Activated naive CD8-positive, alpha-beta T cell treated with anti-CD3 and anti-CD28 coated beads, Interleukin-2, amount 50 U/mL, for 24 hours (primary cell): ENCODE results near the gene CAPRIN2.

ENCODE experiments used
- ATAC-seq: fragments of 150-1000 bp; cut with Tn5 transposase; one replicate; pipeline ENCODE4 v1.10.0; 2021
- DNase-seq: peaks from one replicate; pipeline ENCODE4 v3.0.0; 2021
- H3K27ac Mint-ChIP-seq: one replicate; pipeline ENCODE4 v1.8.0; 2021; ENCODE audit warnings: mild to moderate bottlenecking, mixed read lengths
- H3K27me3 Mint-ChIP-seq: one replicate; pipeline ENCODE4 v1.8.0; 2021; ENCODE audit warnings: mixed read lengths
- H3K36me3 Mint-ChIP-seq: one replicate; pipeline ENCODE4 v1.8.0; 2021; ENCODE audit warnings: low read depth, mixed read lengths
- H3K4me1 Mint-ChIP-seq: one replicate; pipeline ENCODE4 v1.8.0; 2021; ENCODE audit warnings: mixed read lengths
- H3K4me3 Mint-ChIP-seq: one replicate; pipeline ENCODE4 v1.8.0; 2021; ENCODE audit warnings: mild to moderate bottlenecking, moderate library complexity, mixed read lengths
- H3K9me3 Mint-ChIP-seq: one replicate; pipeline ENCODE4 v1.8.0; 2021; ENCODE audit warnings: mixed read lengths

Gene CAPRIN2

GRCh38 chr12:30748147-30748546 lies 6.6 kb downstream of the CAPRIN2 start:
- DNase-seq: no peak
- H3K9me3 Mint-ChIP-seq: no peaks in the 10 kb centered on the region
- no peaks in the 10 kb centered on the region for H3K27me3 Mint-ChIP-seq
- H3K4me3 Mint-ChIP-seq: no peak overlapping the region
- no peak for ATAC-seq
- H3K4me1 Mint-ChIP-seq: peaks cover 12% of the 10 kb centered on the region
- H3K36me3 Mint-ChIP-seq: peaks cover 8% of the 10 kb centered on the region
- no peak overlapping the region for H3K27ac Mint-ChIP-seq

GRCh38 chr12:30746190-30746589 lies 8.6 kb downstream of the CAPRIN2 start:
- DNase-seq: no peak
- Mint-ChIP-seq H3K4me1 (peaks cover 9% of the 10 kb centered on the region), H3K27ac (no peak overlapping the region), H3K36me3 (peaks cover 8% of the 10 kb centered on the region), H3K9me3 (no peaks in the 10 kb centered on the region), H3K4me3 (no peak overlapping the region), H3K27me3 (no peaks in the 10 kb centered on the region)
- ATAC-seq: no peak

GRCh38 chr12:30744321-30744720 lies 10.4 kb downstream of the CAPRIN2 start:
- peaks cover 4% of the 10 kb centered on the region for H3K4me1 Mint-ChIP-seq
- no peak overlapping the region for H3K4me3 Mint-ChIP-seq
- H3K36me3 Mint-ChIP-seq: peaks cover 13% of the 10 kb centered on the region
- no peak overlapping the region for H3K27ac Mint-ChIP-seq
- DNase-seq: no peak
- no peaks in the 10 kb centered on the region for H3K9me3 Mint-ChIP-seq
- no peak for ATAC-seq
- H3K27me3 Mint-ChIP-seq: no peaks in the 10 kb centered on the region

GRCh38 chr12:30740274-30740673 lies 14.5 kb downstream of the CAPRIN2 start:
- no peak overlapping the region for H3K4me3 Mint-ChIP-seq
- DNase-seq (no peak), ATAC-seq (no peak)
- H3K27ac Mint-ChIP-seq: no peak overlapping the region
- peaks cover 3% of the 10 kb centered on the region for H3K9me3 Mint-ChIP-seq
- no peaks in the 10 kb centered on the region for H3K4me1 Mint-ChIP-seq
- peaks cover 25% of the 10 kb centered on the region for H3K36me3 Mint-ChIP-seq
- no peaks in the 10 kb centered on the region for H3K27me3 Mint-ChIP-seq

GRCh38 chr12:30739020-30739419 lies 15.7 kb downstream of the CAPRIN2 start:
- Mint-ChIP-seq H3K4me1 (no peaks in the 10 kb centered on the region), H3K4me3 (no peak overlapping the region), H3K9me3 (peaks cover 3% of the 10 kb centered on the region), H3K36me3 (peaks cover 32% of the 10 kb centered on the region), H3K27me3 (no peaks in the 10 kb centered on the region), H3K27ac (no peak overlapping the region)
- DNase-seq (no peak), ATAC-seq (no peak)

- Mint-ChIP-seq H3K27me3 (no peaks in the 10 kb centered on the region), H3K27ac (no peak overlapping the region), H3K4me3 (no peak overlapping the region), H3K36me3 (peaks cover 26% of the 10 kb centered on the region), H3K4me1 (no peaks in the 10 kb centered on the region), H3K9me3 (no peaks in the 10 kb centered on the region)
- ATAC-seq (no peak), DNase-seq (no peak)
Observed at GRCh38 chr12:30732954-30733637, 21.7 kb downstream of the CAPRIN2 start.

GRCh38 chr12:30730011-30730410 lies 24.7 kb downstream of the CAPRIN2 start:
- Mint-ChIP-seq H3K27me3 (no peaks in the 10 kb centered on the region), H3K4me3 (no peak overlapping the region), H3K4me1 (peaks cover 1% of the 10 kb centered on the region), H3K9me3 (no peaks in the 10 kb centered on the region), H3K27ac (no peak overlapping the region), H3K36me3 (peaks cover 11% of the 10 kb centered on the region)
- no peak for DNase-seq
- no peak for ATAC-seq

GRCh38 chr12:30729547-30729946 lies 25.2 kb downstream of the CAPRIN2 start:
- no peaks in the 10 kb centered on the region for H3K9me3 Mint-ChIP-seq
- DNase-seq (no peak), ATAC-seq (no peak)
- H3K27me3 Mint-ChIP-seq: no peaks in the 10 kb centered on the region
- H3K27ac Mint-ChIP-seq: no peak overlapping the region
- peaks cover 8% of the 10 kb centered on the region for H3K36me3 Mint-ChIP-seq
- H3K4me3 Mint-ChIP-seq: no peak overlapping the region
- H3K4me1 Mint-ChIP-seq: peaks cover 1% of the 10 kb centered on the region

GRCh38 chr12:30726647-30727046 lies 28.1 kb downstream of the CAPRIN2 start:
- ATAC-seq (no peak), DNase-seq (no peak)
- H3K4me1 Mint-ChIP-seq: peaks cover 1% of the 10 kb centered on the region
- H3K9me3 Mint-ChIP-seq: no peaks in the 10 kb centered on the region
- H3K27ac Mint-ChIP-seq: no peak overlapping the region
- peaks cover 17% of the 10 kb centered on the region for H3K36me3 Mint-ChIP-seq
- H3K4me3 Mint-ChIP-seq: no peak overlapping the region
- no peaks in the 10 kb centered on the region for H3K27me3 Mint-ChIP-seq

- Mint-ChIP-seq H3K4me1 (peaks cover 1% of the 10 kb centered on the region), H3K36me3 (peaks cover 17% of the 10 kb centered on the region), H3K27ac (no peak overlapping the region), H3K9me3 (no peaks in the 10 kb centered on the region), H3K27me3 (no peaks in the 10 kb centered on the region), H3K4me3 (no peak overlapping the region)
- no peak for DNase-seq
- no peak for ATAC-seq
Observed at GRCh38 chr12:30725739-30726138, 29.0 kb downstream of the CAPRIN2 start.

GRCh38 chr12:30719060-30719459 lies 35.7 kb downstream of the CAPRIN2 start:
- no peak overlapping the region for H3K4me3 Mint-ChIP-seq
- no peak for DNase-seq
- H3K36me3 Mint-ChIP-seq: peaks cover 17% of the 10 kb centered on the region
- H3K9me3 Mint-ChIP-seq: no peaks in the 10 kb centered on the region
- no peak for ATAC-seq
- H3K4me1 Mint-ChIP-seq: no peaks in the 10 kb centered on the region
- no peak overlapping the region for H3K27ac Mint-ChIP-seq
- H3K27me3 Mint-ChIP-seq: no peaks in the 10 kb centered on the region

GRCh38 chr12:30707613-30708342 lies 47.0 kb downstream of the CAPRIN2 start:
- DNase-seq (no peak), ATAC-seq (no peak)
- Mint-ChIP-seq H3K4me1 (no peaks in the 10 kb centered on the region), H3K9me3 (no peaks in the 10 kb centered on the region), H3K27ac (no peak overlapping the region), H3K4me3 (no peak overlapping the region), H3K27me3 (no peaks in the 10 kb centered on the region), H3K36me3 (peaks cover 6% of the 10 kb centered on the region)

- no peak overlapping the region for H3K4me3 Mint-ChIP-seq
- no peaks in the 10 kb centered on the region for H3K9me3 Mint-ChIP-seq
- no peak overlapping the region for H3K27ac Mint-ChIP-seq
- no peaks in the 10 kb centered on the region for H3K4me1 Mint-ChIP-seq
- peaks cover 6% of the 10 kb centered on the region for H3K36me3 Mint-ChIP-seq
- ATAC-seq: no peak
- no peak for DNase-seq
- H3K27me3 Mint-ChIP-seq: no peaks in the 10 kb centered on the region
Observed at GRCh38 chr12:30706476-30706875, 48.3 kb downstream of the CAPRIN2 start.

GRCh38 chr12:30701056-30701455 lies 53.7 kb downstream of the CAPRIN2 start:
- Mint-ChIP-seq H3K4me1 (peaks cover 6% of the 10 kb centered on the region), H3K27ac (no peak overlapping the region), H3K27me3 (peaks cover 3% of the 10 kb centered on the region), H3K9me3 (no peaks in the 10 kb centered on the region), H3K4me3 (no peak overlapping the region), H3K36me3 (no peaks in the 10 kb centered on the region)
- no peak for ATAC-seq
- no peak for DNase-seq

- H3K27me3 Mint-ChIP-seq: peaks cover 3% of the 10 kb centered on the region
- no peak overlapping the region for H3K27ac Mint-ChIP-seq
- H3K4me1 Mint-ChIP-seq: peaks cover 9% of the 10 kb centered on the region
- H3K9me3 Mint-ChIP-seq: no peaks in the 10 kb centered on the region
- no peaks in the 10 kb centered on the region for H3K36me3 Mint-ChIP-seq
- DNase-seq (no peak), ATAC-seq (no peak)
- no peak overlapping the region for H3K4me3 Mint-ChIP-seq
Observed at GRCh38 chr12:30700216-30700900, 54.4 kb downstream of the CAPRIN2 start.
